Stimulated activated naive CD4-positive, alpha-beta T cell treated with Interleukin-2 at 50 U/mL for 16 hours (primary cell): ENCODE results near the gene MROH7.

Experiments
- DNase-seq: peaks from one replicate; lab custom pipeline; 2025; lab: John Stamatoyannopoulos, UW

Gene MROH7

DNA sequence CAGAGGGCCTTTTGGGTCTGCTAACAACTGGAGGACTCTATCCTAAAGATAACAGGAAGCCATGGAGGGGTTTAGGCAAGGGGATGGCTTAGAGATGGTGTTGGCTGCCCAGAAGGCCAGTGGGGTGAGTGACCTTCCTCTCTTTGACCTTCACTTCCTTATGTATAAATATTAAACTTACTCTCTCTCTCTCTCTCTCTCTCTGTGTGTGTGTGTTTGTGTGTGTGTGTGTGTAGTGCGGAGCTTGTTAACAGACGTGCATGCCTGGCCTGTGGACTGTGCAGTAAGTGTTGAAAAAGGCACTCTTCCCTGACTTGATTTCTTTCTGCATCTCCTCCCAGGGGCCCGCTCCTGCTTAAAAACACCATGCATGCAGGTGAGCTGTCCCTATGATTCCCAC lies 10.0 kb downstream of the MROH7 start:
- no peak for DNase-seq

GRCh38 chr1:54652168-54652567 lies 10.6 kb downstream of the MROH7 start:
- no peak for DNase-seq

DNA sequence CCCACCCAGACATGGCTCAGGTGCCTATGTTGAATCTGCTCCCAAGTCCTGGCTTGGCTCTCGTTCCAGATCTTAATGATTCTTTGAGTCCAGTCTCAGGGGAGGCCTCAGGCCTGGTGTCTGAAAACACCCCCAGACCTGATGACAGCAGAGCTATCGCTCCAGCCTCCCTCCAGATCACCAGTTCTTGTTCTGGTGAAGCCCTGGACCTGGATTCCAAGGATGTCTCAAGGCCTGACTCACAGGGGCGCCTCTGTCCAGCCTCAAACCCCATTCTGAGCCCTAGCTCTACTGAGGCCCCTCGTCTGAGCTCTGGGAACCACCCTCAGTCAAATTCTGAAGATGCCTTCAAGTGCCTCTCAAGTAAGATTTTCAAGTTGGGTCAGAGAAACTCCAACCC lies 11.4 kb downstream of the MROH7 start:
- no peak for DNase-seq

DNA sequence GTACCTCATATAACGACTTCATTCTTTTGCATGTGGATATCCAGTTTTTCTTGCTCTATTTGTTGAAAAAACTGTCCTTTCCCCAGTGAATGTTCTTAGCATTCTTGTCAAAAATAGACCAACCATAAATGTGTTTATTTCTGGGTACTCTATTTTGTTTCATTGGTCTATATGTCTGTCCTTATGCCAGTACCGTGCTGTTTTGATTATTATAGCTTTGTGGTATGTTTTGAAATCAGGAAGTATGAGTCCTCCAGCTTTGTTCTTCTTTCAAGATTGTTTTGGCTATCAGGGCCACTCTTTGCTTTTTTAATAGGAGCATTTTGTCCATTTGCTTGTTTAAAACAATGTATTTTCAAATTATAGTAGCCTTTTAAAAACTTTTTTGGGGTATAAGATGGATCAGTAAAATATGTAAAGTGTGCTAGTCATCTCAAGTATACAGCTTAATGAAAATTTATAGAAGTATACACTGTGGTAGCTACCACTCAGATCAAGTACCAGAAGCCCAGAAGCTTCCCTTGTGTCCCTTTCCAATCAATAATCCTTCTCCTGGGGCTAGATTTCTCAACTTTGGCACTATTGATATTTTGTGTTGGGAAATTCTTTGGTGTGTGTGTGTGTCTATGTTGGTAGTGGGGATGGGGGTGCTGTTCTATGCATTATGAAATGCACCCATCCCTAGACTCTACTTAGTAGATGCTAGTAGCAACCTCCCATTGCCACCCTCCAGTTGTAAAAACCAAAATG lies 16.8 kb downstream of the MROH7 start:
- DNase-seq: no peak

DNA sequence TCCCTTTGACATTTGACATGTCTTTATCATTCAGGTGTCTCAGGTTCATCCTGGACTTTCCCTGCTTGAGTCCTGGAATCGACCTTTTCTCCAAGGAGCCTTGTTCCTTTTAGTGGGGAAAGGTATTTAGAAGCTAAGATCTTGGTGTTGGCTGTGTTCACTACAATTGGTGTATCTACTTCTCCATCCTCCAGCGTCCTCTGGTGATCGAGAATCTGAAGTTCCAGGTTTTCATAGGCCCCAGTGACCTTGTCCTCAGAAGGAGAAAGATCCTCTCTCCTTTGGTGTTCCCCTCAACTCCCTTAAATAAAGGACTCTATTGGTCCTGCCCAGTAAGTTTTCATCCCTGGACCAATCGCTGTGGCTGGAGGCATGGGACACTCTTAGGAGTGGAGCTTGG lies 22.1 kb downstream of the MROH7 start:
- DNase-seq: no peak

DNA sequence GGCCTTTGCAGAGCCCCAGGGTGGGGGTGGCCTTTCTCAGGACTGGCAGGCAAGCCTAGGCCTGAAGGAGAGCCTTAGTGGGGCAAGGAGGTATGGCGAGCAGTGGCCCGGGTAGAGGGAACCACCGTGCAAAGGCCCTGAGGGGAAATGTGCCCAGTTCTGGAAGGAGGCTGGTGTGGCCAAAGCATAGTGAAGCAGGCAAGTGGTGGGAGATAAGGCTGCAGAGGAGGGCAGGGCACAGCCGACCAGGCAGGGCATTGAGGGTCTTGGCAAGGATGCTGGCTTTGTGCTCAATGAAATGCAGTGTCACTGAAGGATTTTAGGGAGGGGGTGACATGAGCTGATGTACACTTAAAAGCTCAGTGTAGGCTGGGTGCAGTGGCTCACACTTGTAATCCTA lies 22.8 kb downstream of the MROH7 start:
- no peak for DNase-seq

DNA sequence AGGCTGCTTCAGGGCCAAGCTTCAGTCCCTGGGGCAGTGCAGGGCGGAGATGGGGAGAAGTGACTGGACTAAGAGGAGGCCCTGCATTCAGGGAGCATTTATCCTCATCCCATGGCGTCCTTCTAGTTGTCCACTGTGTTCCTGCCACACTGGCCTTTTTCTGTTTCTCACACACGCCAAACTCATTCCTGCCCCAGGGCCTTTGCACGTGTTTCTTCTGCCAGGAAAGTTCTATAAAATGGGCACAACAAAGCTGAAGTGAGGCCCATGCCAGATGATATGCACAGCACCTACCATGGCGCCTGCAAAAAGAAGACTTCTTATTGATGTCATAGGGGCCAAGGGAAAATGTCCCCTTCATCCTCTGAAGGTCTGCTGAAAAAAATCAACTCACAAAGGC lies 24.3 kb downstream of the MROH7 start:
- no peak for DNase-seq

- DNase-seq: no peak
Observed at GRCh38 chr1:54666333-54666732, 24.7 kb downstream of the MROH7 start.

- DNase-seq: no peak
Observed at GRCh38 chr1:54667797-54668196, 26.2 kb downstream of the MROH7 start.

GRCh38 chr1:54668567-54668966 lies 27.0 kb downstream of the MROH7 start:
- no peak for DNase-seq

DNA sequence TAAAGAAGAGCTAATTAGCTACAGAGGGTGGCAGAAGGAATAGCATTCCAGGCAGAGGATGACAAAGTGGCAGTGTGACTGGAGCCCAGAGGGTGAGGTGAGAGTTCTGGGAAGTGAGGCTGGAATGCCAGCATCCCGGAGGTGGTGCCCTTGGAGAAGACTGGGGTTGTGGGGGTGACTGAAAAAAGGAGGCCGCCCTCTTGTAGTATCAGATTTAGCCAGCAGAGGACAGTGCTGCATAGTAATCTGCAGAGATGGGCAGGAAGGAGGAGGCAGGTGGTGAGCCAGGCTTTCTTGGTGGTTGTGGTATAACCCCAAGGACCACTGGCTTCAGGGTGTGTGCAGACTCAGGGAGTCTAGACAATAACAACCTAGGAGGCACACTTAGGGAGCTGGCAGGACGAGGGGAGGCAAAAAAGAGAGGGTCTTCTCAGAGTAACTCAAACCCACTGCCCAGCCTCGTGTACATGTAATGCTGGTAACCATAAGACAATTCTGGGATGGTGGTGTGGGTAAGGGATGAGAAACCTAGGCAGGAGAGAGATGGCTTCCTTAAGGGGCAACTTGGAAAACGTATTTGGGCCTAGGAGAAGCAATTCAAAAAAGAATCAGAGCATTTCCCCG lies 30.5 kb downstream of the MROH7 start:
- peak; percentile 53 for DNase-seq

DNA sequence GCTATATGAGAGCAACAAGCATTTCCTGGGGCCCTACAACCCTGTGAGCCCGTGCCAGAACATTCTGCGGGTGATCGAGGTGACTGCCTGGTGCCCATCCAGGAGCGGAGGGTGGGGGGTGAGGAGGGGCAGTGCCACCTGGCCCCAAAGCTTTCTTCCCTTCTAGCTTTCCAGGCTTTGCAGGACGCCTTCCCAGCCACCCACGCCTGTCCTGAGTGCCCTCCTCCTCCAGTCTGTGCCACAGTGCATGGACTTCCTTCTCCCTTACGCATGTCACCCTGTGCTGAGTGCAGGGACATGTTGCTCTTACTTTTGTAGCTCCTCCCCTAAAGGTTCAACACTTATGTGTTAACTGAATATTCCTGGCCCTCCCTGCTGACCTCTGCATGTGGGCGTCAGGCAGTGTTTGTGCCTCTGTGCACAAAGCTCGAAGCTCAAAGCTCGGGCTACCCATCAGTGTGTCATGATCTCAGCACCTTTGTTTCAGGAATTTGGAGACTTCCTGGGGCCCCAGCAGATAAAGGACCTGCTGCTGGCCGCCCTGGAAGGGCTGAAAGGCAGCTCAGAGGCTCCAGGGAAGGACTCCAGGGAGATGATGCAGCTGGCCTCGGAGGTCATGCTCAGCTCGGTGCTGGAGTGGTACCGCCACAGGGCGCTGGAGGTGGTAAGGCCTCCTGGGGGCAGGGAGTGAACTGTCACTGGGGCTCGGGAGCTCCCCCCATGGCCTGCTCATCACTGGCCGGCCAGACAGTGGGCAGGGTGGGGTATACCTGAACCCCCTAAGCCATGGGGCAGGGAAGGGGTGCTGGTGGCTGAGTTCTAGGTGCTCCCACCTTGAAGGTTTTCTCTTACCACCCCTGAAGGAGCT lies 37.4 kb downstream of the MROH7 start:
- DNase-seq: no peak

DNA sequence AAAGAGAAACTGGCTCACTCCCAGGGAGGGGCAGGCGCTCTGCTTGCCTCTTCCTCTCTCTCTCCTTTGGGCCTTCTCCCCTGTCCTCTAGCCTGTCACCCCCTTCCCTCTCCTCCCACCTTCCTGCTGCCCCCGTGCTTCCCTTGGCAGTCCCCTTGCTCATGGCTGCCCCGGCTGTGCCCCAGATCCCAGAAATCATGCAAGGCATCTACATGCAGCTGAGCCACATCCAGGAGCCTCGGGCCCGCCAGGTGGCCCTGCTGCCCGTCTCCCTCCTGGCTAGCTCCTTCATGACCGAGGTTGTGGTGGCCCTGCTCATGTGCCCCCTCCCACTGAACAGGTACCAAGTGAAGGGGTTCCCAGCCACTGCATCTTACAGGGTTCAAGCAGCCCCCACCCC lies 38.1 kb downstream of the MROH7 start:
- no peak for DNase-seq

- DNase-seq: no peak
Observed at GRCh38 chr1:54680387-54680786, 38.8 kb downstream of the MROH7 start.

DNA sequence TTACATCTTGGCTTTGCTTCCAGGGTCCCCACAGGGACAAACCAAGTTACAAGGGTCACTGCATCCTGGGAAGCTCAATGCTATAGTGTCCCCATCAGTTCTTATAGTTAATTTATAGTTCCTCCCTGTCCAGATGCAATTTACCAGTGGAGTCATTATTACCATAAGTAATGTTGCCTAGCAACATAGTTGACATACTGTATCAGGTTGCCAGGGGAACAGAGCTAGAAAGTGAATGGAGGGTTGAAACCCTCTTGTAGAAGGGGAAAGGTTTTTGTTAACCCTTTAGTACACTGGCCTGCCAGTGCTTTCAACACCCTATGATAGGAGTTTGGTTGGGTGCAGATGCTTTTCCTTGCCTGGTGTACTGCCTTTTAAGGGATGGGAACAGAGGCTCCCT lies 39.8 kb downstream of the MROH7 start:
- no peak for DNase-seq

DNA sequence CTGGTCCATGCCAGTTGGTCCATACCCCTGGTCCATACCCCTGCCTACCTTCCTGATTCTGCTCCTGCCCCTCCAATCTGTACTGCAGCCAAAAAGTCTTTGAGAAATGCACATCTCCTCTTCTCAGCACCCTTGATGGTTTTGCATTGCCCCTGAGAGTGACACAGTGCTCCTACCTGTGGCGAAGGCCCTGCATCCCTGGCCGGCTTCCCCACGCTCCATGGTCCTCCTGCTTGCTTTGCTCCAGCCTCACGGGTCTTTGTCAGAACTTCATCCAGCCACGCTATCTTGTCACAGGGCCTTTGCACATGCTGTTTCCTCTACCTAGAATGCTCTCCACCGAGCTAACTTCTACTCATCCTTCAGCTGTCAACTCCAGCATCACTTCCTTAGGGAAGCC lies 41.9 kb downstream of the MROH7 start:
- no peak for DNase-seq

DNA sequence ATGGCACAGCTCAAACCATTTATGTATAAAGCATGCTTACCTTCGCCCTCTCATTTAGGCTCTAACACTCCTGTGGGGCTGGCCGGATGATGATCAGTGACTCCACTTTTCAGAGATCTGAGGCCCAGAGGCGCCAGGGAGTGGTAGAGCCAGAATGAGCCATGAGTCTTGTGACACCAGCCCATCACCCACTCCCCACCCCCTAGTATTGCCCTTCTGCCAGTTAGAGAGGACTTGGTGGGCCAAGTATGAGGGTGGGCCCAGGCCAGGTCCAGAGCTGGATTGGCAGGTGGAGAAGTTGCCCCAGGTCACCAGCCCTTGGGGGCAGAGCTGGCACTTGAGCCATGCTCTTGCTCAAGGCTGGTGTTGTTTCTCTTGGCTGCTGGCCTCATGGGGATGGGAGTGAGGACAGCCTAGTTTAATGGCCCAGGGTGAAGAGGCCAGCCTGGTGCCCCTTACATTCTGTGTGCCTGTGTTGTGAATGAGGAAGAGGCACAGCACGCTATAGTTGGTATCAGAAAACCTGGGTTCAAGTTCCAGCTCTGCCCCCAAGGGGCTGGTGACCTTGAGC lies 43.8 kb downstream of the MROH7 start:
- no peak for DNase-seq

GRCh38 chr1:54686155-54686554 lies 44.6 kb downstream of the MROH7 start:
- DNase-seq: no peak

DNA sequence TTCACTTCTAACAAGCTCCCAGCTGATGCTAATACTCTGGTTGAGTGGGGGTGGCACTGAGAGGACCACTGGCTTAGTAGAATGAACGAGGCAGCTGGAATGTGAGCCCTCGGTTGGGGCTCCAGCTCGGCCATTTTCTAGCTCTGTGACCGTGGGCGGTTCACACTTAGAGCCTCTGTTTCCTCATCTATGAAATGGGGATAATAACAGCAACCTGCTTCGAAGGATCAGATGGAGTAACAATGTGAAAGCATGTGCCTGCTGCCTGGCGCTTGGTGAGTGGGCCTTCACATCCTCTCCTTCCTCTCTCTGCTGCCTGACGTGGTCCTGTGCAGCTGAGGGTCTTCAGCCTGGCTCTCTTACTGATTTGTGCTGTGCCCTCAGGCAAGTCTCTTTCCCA lies 53.2 kb downstream of the MROH7 start:
- DNase-seq: no peak

DNA sequence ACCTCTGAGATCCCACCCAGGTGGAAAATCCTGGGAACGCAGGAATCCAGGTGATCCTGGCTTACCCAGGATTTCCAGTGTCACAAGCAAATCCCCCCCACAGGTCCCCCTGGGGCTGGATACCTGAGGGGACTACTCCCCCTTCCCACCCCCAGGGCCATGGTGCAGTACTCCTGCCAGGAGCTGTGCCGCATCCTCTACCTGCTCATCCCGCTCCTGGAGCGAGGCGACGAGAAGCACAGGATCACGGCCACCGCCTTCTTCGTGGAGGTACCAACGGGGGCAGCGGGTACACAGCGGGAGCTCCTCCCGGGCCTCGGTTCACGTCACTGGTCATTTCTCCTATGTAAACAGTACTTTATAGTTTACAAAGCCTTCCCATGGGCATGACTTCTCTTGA lies 53.6 kb downstream of the MROH7 start:
- no peak for DNase-seq

DNA sequence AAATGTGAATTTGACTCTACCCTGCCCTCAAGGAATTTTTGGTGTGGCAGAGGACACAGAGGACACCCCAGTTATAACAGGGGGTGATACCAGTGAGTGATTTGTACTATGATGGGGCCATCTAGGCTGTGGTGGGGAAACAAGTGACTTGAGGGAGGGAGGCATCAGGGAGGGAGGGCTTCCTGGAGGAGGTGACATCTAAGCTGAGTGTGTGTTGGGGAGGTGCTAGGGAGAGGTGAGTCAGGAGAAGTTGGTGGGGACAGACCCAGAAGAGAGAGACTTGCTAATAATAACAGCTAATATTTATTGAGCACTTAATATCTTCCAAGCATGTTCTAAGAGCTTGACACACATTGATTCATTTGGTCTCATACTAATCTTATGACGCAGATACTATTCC lies 54.2 kb downstream of the MROH7 start:
- DNase-seq: no peak

DNA sequence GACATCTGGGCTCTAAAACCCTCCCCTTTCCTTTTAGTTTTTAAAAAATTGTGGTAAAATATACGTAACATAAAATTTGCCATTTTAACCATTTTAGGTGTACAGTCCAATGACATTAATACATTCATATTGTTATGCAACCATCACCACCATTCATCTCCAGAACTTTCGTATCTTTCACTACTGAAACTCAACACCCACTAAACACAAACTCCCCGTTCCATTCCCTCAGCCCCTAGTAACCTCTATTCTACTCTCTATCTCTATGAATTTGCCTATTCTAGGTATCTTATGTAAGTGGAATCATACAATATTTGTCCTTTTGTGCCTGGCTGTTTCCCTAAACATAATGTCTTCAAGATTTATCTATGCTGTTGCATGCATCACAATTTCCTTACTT lies 54.7 kb downstream of the MROH7 start:
- DNase-seq: no peak

- no peak for DNase-seq
Observed at GRCh38 chr1:54697896-54698295, 56.3 kb downstream of the MROH7 start.
